CD14-positive monocyte (primary cell): ENCODE results near the gene GALNT4. TPM values are rescaled to one million over a fixed set of nuclear protein-coding genes. Genes with fewer than 3 reads are reported as not detected.

ENCODE experiments used
- DNase-seq, 3 donors: peaks; one replicate each; pipeline ENCODE4 v3.0.0-alpha.2; 2011 to 2022
- H2AFZ ChIP-seq: 2 replicates; pipeline ENCODE4 v1.6.0; 2012; ENCODE audit warnings: mild to moderate bottlenecking, low read depth, low read length, inconsistent platforms; ENCODE audit not compliant: insufficient read depth, poor library complexity, severe bottlenecking
- H3K27ac ChIP-seq, 2 donors: 1 replicate in 1 of 2; 2 replicates in 1 of 2; pipeline ENCODE4 v1.5.1; 2012 to 2013; ENCODE audit warnings: low read length in 2 of 2, control low read depth in 1 of 2, inconsistent platforms in 1 of 2, low read depth in 1 of 2, mild to moderate bottlenecking in 1 of 2
- H3K27me3 ChIP-seq, 2 donors: one replicate each; pipeline versions ENCODE4 v1.6.0 to v1.6.1; 2011 to 2013; ENCODE audit warnings: low read length in 2 of 2; ENCODE audit not compliant: control insufficient read depth in 2 of 2, insufficient read depth in 2 of 2
- H3K36me3 ChIP-seq, 2 donors: replicated peaks in 1 of 2; 1 replicate in 1 of 2; 2 replicates in 1 of 2; pipeline versions ENCODE4 v1.5.1 to v1.6.1; 2012 to 2013; ENCODE audit warnings: low read length in 2 of 2, control low read depth in 1 of 2, inconsistent platforms in 1 of 2, mild to moderate bottlenecking in 1 of 2; ENCODE audit not compliant: insufficient read depth in 2 of 2, control insufficient read depth in 1 of 2
- H3K4me1 ChIP-seq, 2 donors: 1 replicate in 1 of 2; 2 replicates in 1 of 2; pipeline versions ENCODE4 v1.5.1 to v1.6.1; 2012 to 2013; ENCODE audit warnings: low read length in 2 of 2, control low read depth in 1 of 2, inconsistent platforms in 1 of 2, mild to moderate bottlenecking in 1 of 2, moderate library complexity in 1 of 2; ENCODE audit not compliant: insufficient read depth in 2 of 2, control insufficient read depth in 1 of 2
- H3K4me2 ChIP-seq: replicated peaks from 2 replicates; pipeline ENCODE3; 2012; ENCODE audit warnings: low read length, moderate library complexity, mild to moderate bottlenecking; ENCODE audit not compliant: poor library complexity, severe bottlenecking; ENCODE audit errors: extremely low read depth
- H3K4me3 ChIP-seq, 3 experiments: fragments of 200-600 bp in 1 of 3; sonication (generic) in 1 of 3; replicated peaks in 1 of 3; 1 replicate in 2 of 3; 2 replicates in 1 of 3; pipeline ENCODE4 v1.5.1; 2011 to 2013; ENCODE audit warnings: low read length in 3 of 3, mild to moderate bottlenecking in 3 of 3, control low read depth in 2 of 3, low read depth in 2 of 3, inconsistent platforms in 1 of 3, moderate library complexity in 1 of 3
- H3K79me2 ChIP-seq: 2 replicates; pipeline ENCODE4 v1.6.0; 2012; ENCODE audit warnings: mild to moderate bottlenecking, control low read depth, inconsistent platforms, low read length, moderate library complexity; ENCODE audit not compliant: insufficient read depth
- H3K9ac ChIP-seq: 2 replicates; pipeline ENCODE4 v1.6.0; 2017; ENCODE audit warnings: low read length, mild to moderate bottlenecking; ENCODE audit not compliant: insufficient read depth, poor library complexity, severe bottlenecking
- H3K9me3 ChIP-seq, 2 donors: replicated peaks in 1 of 2; 1 replicate in 1 of 2; 2 replicates in 1 of 2; pipeline versions ENCODE4 v1.5.1 to v1.6.1; 2012 to 2013; ENCODE audit warnings: low read length in 2 of 2, control low read depth in 1 of 2; ENCODE audit not compliant: control insufficient read depth in 1 of 2, insufficient read depth in 1 of 2
- H4K20me1 ChIP-seq: 2 replicates; pipeline ENCODE4 v1.6.0; 2012; ENCODE audit warnings: mild to moderate bottlenecking, low read length, control low read depth, moderate library complexity; ENCODE audit not compliant: insufficient read depth
- H3K27ac Mint-ChIP-seq, 7 donors: one replicate each; pipeline ENCODE4 v1.8.0; 2020; ENCODE audit warnings: mild to moderate bottlenecking in 7 of 7, mixed read lengths in 7 of 7, moderate library complexity in 6 of 7, inconsistent platforms in 2 of 7
- H3K27me3 Mint-ChIP-seq, 3 donors: one replicate each; pipeline ENCODE4 v1.8.0; 2021 to 2022; ENCODE audit warnings: low read depth in 3 of 3, mild to moderate bottlenecking in 3 of 3, mixed read lengths in 3 of 3, moderate library complexity in 3 of 3, inconsistent platforms in 1 of 3
- H3K36me3 Mint-ChIP-seq, 2 donors: one replicate each; pipeline ENCODE4 v1.8.0; 2020; ENCODE audit warnings: mixed read lengths in 2 of 2, inconsistent platforms in 1 of 2, mild to moderate bottlenecking in 1 of 2
- H3K4me1 Mint-ChIP-seq: one replicate; pipeline ENCODE4 v1.8.0; 2020; ENCODE audit warnings: mild to moderate bottlenecking, mixed read lengths
- H3K4me3 Mint-ChIP-seq, 2 donors: one replicate each; pipeline ENCODE4 v1.8.0; 2020; ENCODE audit warnings: mild to moderate bottlenecking in 2 of 2, mixed read lengths in 2 of 2, moderate library complexity in 1 of 2
- H3K9me3 Mint-ChIP-seq, 7 donors: one replicate each; pipeline ENCODE4 v1.8.0; 2020 to 2022; ENCODE audit warnings: mixed read lengths in 7 of 7, mild to moderate bottlenecking in 6 of 7, moderate library complexity in 6 of 7, inconsistent platforms in 2 of 7
- CTCF ChIP-seq: fragments of 200-600 bp; IDR thresholded peaks from one replicate; pipeline ENCODE4 v1.8.0; 2022; ENCODE audit warnings: antibody characterized with exemption, mild to moderate bottlenecking
- WGBS: methylation state at CpG from one replicate; pipeline ENCODE4 v1.1.5; 2013; ENCODE audit warnings: missing lambda C conversion rate; ENCODE audit not compliant: insufficient coverage; 5-methylcytosine and 5-hydroxymethylcytosine counted together
- intact Hi-C, 2 donors: fragments of 100-400 bp; cut with micrococcal nuclease; formaldehyde crosslinking; loops; one replicate each; pipeline versions ENCODE4 v1.15.0 to v1.15.1; 2023
- polyA plus RNA-seq, 3 donors: library from polyadenylated mRNA; depleted of rRNA in 1 of 3; unstranded in 2 of 3; stranded (reverse) in 1 of 3; fragments of 300-500 nt in 2 of 3; fragments of >200 nt in 1 of 3; fragmentation: Illumina TruSeq in 2 of 3; gene quantifications; 1 replicate in 2 of 3; 2 replicates in 1 of 3; pipeline ENCODE4 v1.2.3, GENCODE V29; 2012 to 2021

The GALNT4 gene
- polyA plus RNA-seq, 3 donors, result 3.7 to 12.9 (median 10.7) TPM

- no CpG with 5 or more reads among the region's 4 CpGs for WGBS
- no peaks in the 10 kb centered on the region for H3K9me3 Mint-ChIP-seq
- Histone ChIP-seq H3K4me3 (no peak overlapping the region), H4K20me1 (no peaks in the 10 kb centered on the region), H3K9ac (no peak overlapping the region), H3K79me2 (no peaks in the 10 kb centered on the region), H3K27ac (no peak overlapping the region), H3K9me3 (no peaks in the 10 kb centered on the region), H3K4me2 (no peak overlapping the region), H3K4me1 (peaks cover 0 to 5% of the 10 kb centered on the region in 2 donors), H2AFZ (no peak overlapping the region), H3K36me3 (peaks cover 0 to 5% of the 10 kb centered on the region in 2 donors), H3K27me3 (no peaks in the 10 kb centered on the region)
- intact Hi-C loops, result loop anchor here in 1 of 2 donors (10.0 kb wide), 1 partner anchor 48 kb away; the partner anchor contains the start of genes GALNT4 and POC1B
- DNase-seq, result no peak
- H3K4me1 Mint-ChIP-seq, result peaks cover 6% of the 10 kb centered on the region
- no peak overlapping the region for H3K4me3 Mint-ChIP-seq
- H3K27ac Mint-ChIP-seq, result peak overlapping the region in 1 of 7 donors; percentile 4
- no peaks in the 10 kb centered on the region for H3K27me3 Mint-ChIP-seq
- TF ChIP-seq CTCF, result no peak
- H3K36me3 Mint-ChIP-seq, result peaks cover 4 to 10% of the 10 kb centered on the region in 2 donors
Measured at GRCh38 chr12:89476904-89477595, 47.5 kb downstream of the GALNT4 start.

DNA sequence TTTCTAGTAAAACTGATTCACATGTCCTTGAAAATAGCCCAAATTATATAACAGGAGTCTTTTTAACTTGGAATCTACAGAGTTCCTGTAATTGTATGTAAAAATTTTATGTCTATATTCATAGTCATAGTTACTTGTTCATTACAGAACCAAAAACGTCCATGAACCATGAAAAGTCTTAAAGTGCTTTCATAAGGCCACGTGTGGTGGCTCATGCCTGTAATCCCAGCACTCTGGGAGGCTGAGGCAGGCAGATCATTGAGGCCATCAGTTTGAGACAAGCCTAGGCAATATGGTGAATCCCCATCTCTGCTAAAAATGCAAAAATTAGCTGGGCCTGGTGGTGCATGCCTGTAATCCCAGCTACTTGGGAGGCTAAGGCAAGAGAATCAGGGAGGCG is 48.4 kb downstream of the GALNT4 start:
- Histone ChIP-seq H3K4me2 (no peak overlapping the region), H3K4me1 (peaks cover 0 to 3% of the 10 kb centered on the region in 2 donors), H3K36me3 (peaks cover 0 to 5% of the 10 kb centered on the region in 2 donors), H3K27ac (no peak overlapping the region), H4K20me1 (no peaks in the 10 kb centered on the region), H3K27me3 (no peaks in the 10 kb centered on the region), H3K9me3 (no peaks in the 10 kb centered on the region), H3K9ac (no peak overlapping the region), H3K4me3 (no peak overlapping the region), H3K79me2 (no peaks in the 10 kb centered on the region), H2AFZ (no peak overlapping the region)
- 100% methylated on average over 3 of the region's 3 CpGs for WGBS
- Mint-ChIP-seq H3K4me3 (no peak overlapping the region), H3K4me1 (peaks cover 2% of the 10 kb centered on the region), H3K27me3 (no peaks in the 10 kb centered on the region), H3K9me3 (no peaks in the 10 kb centered on the region), H3K27ac (peak overlapping the region in 1 of 7 donors; percentile 40), H3K36me3 (peaks cover 2 to 10% of the 10 kb centered on the region in 2 donors)
- no peak for TF ChIP-seq CTCF
- intact Hi-C loops, result loop anchor here in 1 of 2 donors (10.0 kb wide), 1 partner anchor 49 kb away; the partner anchor contains the start of genes GALNT4 and POC1B
- DNase-seq, result no peak
